ENCODE data around the gene GPR85. TPM values are rescaled to one million over a fixed set of nuclear protein-coding genes. Genes with fewer than 3 reads are reported as not detected.
A peak's percentile ranks its signal among the peaks of the same experiment; 100 is the strongest.
"Not testable (repeated sequence)": the region's sequence is repeated elsewhere in the genome, so short reads cannot be mapped to it uniquely, and the experiment has no call there.

GPR85 gene
- total and polyA plus RNA-seq, 5 donors from 2014 or later: not detected

DNA sequence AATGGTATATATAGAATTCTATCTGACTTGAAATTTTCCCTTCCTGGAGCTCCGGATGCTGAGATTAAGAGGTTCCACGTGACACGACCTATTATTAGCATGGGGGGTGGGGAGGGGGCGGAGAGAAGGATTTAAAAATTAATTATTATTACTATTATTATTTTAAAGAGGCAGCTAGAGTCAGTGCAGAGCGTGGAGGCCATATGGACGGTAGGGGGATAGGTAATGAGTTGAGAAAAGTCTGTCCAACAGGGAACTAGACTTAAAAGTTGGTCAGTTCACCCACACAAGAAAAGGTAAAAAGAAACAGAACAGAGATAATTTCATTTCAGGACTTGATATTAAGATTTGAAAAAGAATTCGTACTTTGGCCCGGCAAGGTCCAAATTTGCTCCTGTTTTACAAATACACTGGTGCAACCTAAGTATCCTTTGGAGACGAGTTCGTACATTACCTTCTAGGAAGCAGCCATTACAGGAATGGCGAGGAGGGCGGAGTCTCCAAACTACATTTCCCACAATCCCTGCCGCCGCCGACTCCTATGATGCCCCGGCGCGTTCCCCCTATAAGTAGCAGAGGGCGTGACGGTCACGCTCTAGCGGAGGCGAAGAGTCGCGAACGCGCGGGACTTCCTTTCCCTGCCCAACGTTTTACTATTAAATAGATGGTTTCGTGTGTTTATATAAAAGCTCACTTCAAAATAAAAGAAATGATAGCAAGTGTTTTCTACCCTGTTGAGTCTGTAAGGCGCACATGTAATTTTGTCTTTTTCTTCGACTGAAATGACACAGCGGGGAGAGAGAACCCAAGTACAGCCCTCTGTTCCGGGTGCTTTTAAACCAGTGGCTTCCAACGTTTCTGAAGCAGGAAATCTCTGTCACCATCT lies 31.7 kb upstream of the GPR85 start, which contains the start of gene SMIM30:
TSS of gene SMIM30 (minus strand) at position 481 of the 886 bp plus-strand sequence. CDS start 976 bp downstream, outside the sequence.
- peaks cover 14% of the 10 kb centered on the region for H3K36me3 Mint-ChIP-seq
- peak within 1 kb of the TSS; percentile 84 for H3K27ac ChIP-seq (ENCODE audit: insufficient read depth, low read length, poor library complexity, severe bottlenecking)
- H3K36me3 ChIP-seq (ENCODE audit: control insufficient read depth, insufficient read depth, low read length): peaks cover 5% of the 10 kb centered on the region
- H3K4me3 ChIP-seq (ENCODE audit: low read depth, low read length): peak within 1 kb of the TSS; percentile 99
- ATAC-seq (ENCODE audit: low read depth in 2 of 2): peak; percentile 100
- H3K27ac Mint-ChIP-seq: peak within 1 kb of the TSS; percentile 96 to 98 (median 97)
- H3K4me1 Mint-ChIP-seq: peaks cover 19 to 35% (median 24%) of the 10 kb centered on the region in 4 donors
- H3K27me3 ChIP-seq (ENCODE audit: control insufficient read depth, insufficient read depth, low read length): no peaks in the 10 kb centered on the region
- no peaks in the 10 kb centered on the region for H3K9me3 ChIP-seq (ENCODE audit: control insufficient read depth in 2 of 2, low read length in 2 of 2)
- H3K4me1 ChIP-seq (ENCODE audit: control insufficient read depth, insufficient read depth, low read length, poor library complexity, severe bottlenecking): peaks cover 13% of the 10 kb centered on the region
- H3K27me3 Mint-ChIP-seq: peaks cover 6% of the 10 kb centered on the region
- peak within 1 kb of the TSS; percentile 88 to 99 (median 97) for H3K4me3 Mint-ChIP-seq
- DNase-seq: peak; percentile 79 to 95 (median 89)
- peaks cover 0 to 4% (median 0%) of the 10 kb centered on the region in 7 donors for H3K9me3 Mint-ChIP-seq

GRCh38 chr7:113117374-113117774 lies 30.7 kb upstream of the GPR85 start:
- H3K9me3 Mint-ChIP-seq; DNase-seq; H3K27me3 ChIP-seq (ENCODE audit: control insufficient read depth, insufficient read depth, low read length); H3K27me3 Mint-ChIP-seq; H3K36me3 ChIP-seq (ENCODE audit: control insufficient read depth, insufficient read depth, low read length); H3K9me3 ChIP-seq (ENCODE audit: control insufficient read depth in 2 of 2, low read length in 2 of 2); ATAC-seq (ENCODE audit: low read depth in 2 of 2); H3K27ac ChIP-seq (ENCODE audit: insufficient read depth, low read length, poor library complexity, severe bottlenecking): not testable (repeated sequence)
- Mint-ChIP-seq H3K4me3 (peak overlapping the region; percentile 51 to 96 (median 72)), H3K4me1 (peaks cover 21 to 35% (median 25%) of the 10 kb centered on the region in 4 donors), H3K36me3 (peaks cover 18% of the 10 kb centered on the region), H3K27ac (peak overlapping the region in 2 of 3 donors; percentile 65 to 97)
- Histone ChIP-seq H3K4me3 (ENCODE audit: low read depth, low read length) (peak overlapping the region; percentile 99), H3K4me1 (ENCODE audit: control insufficient read depth, insufficient read depth, low read length, poor library complexity, severe bottlenecking) (peaks cover 13% of the 10 kb centered on the region)

DNA sequence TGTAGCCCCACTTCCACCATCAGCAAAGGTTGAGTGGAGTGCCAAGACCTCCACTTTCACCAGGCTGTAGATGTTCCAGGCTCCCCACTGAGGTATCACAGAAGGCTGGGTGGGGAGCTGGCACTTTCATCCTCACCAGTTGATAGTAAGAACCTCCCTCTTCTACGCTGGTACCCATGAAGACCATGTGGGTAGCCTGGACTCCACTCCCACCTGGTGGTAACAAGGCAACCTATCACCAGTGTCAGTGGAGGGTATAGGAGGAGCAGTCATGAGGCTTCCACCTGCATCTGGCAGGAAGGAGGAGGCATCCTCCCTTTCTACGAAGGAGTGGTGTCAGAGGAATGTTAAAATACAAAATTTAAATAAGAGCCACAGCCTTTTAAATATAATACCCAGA lies 27.3 kb upstream of the GPR85 start:
- peaks cover 5% of the 10 kb centered on the region for H3K36me3 ChIP-seq (ENCODE audit: control insufficient read depth, insufficient read depth, low read length)
- H3K27ac ChIP-seq (ENCODE audit: insufficient read depth, low read length, poor library complexity, severe bottlenecking): no peak overlapping the region
- peaks cover 19 to 23% (median 21%) of the 10 kb centered on the region in 4 donors for H3K4me1 Mint-ChIP-seq
- H3K27ac Mint-ChIP-seq: no peak overlapping the region
- peaks cover 8% of the 10 kb centered on the region for H3K27me3 Mint-ChIP-seq
- peak in 1 of 3 donors; percentile 14 for DNase-seq
- H3K4me3 ChIP-seq (ENCODE audit: low read depth, low read length): no peak overlapping the region
- no peaks in the 10 kb centered on the region for H3K9me3 ChIP-seq (ENCODE audit: control insufficient read depth in 2 of 2, low read length in 2 of 2)
- H3K27me3 ChIP-seq (ENCODE audit: control insufficient read depth, insufficient read depth, low read length): no peaks in the 10 kb centered on the region
- ATAC-seq (ENCODE audit: low read depth in 2 of 2): no peak
- H3K4me1 ChIP-seq (ENCODE audit: control insufficient read depth, insufficient read depth, low read length, poor library complexity, severe bottlenecking): peaks cover 11% of the 10 kb centered on the region
- H3K4me3 Mint-ChIP-seq: no peak overlapping the region
- peaks cover 21% of the 10 kb centered on the region for H3K36me3 Mint-ChIP-seq
- H3K9me3 Mint-ChIP-seq: peaks cover 0 to 3% (median 0%) of the 10 kb centered on the region in 7 donors

DNA sequence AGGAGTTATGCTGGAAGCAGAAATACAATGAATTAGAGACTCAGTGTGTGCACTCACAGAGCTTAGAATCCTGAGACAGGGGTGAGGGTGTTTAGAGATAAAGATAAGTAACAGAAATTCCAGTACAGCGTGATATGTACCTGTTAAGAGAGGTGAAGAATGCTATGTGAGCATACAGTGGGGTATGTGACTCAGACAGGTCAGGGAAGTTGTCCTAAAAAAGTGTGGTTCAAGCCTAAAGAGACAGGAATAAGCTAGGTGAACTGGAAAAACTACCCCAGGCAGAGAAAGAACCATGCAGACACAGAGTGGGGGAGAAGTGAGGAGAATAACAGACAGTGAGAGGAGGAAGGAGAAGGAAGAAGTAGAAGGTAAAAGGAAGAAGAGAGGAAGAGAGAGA lies 23.1 kb upstream of the GPR85 start:
- peaks cover 12% of the 10 kb centered on the region for H3K36me3 Mint-ChIP-seq
- ATAC-seq (ENCODE audit: low read depth in 2 of 2): no peak
- peak overlapping the region in 1 of 3 donors; percentile 84 for H3K27ac Mint-ChIP-seq
- peaks cover 4% of the 10 kb centered on the region for H3K27me3 Mint-ChIP-seq
- Histone ChIP-seq H3K4me3 (ENCODE audit: low read depth, low read length) (no peak overlapping the region), H3K9me3 (ENCODE audit: control insufficient read depth in 2 of 2, low read length in 2 of 2) (no peaks in the 10 kb centered on the region), H3K4me1 (ENCODE audit: control insufficient read depth, insufficient read depth, low read length, poor library complexity, severe bottlenecking) (no peaks in the 10 kb centered on the region), H3K27me3 (ENCODE audit: control insufficient read depth, insufficient read depth, low read length) (no peaks in the 10 kb centered on the region), H3K36me3 (ENCODE audit: control insufficient read depth, insufficient read depth, low read length) (no peaks in the 10 kb centered on the region), H3K27ac (ENCODE audit: insufficient read depth, low read length, poor library complexity, severe bottlenecking) (no peak overlapping the region)
- H3K9me3 Mint-ChIP-seq: peaks cover 0 to 2% (median 0%) of the 10 kb centered on the region in 7 donors
- H3K4me3 Mint-ChIP-seq: no peak overlapping the region
- H3K4me1 Mint-ChIP-seq: peaks cover 4 to 9% (median 6%) of the 10 kb centered on the region in 4 donors
- no peak for DNase-seq

GRCh38 chr7:113100121-113100603 lies 13.5 kb upstream of the GPR85 start:
- H3K27me3 Mint-ChIP-seq: peaks cover 22% of the 10 kb centered on the region
- no peaks in the 10 kb centered on the region for H3K36me3 ChIP-seq (ENCODE audit: control insufficient read depth, insufficient read depth, low read length)
- ATAC-seq (ENCODE audit: low read depth in 2 of 2): no peak
- DNase-seq: no peak
- no peak overlapping the region for H3K4me3 ChIP-seq (ENCODE audit: low read depth, low read length)
- no peaks in the 10 kb centered on the region for H3K4me1 ChIP-seq (ENCODE audit: control insufficient read depth, insufficient read depth, low read length, poor library complexity, severe bottlenecking)
- H3K27ac Mint-ChIP-seq: no peak overlapping the region
- H3K9me3 Mint-ChIP-seq: no peaks in the 10 kb centered on the region
- no peak overlapping the region for H3K27ac ChIP-seq (ENCODE audit: insufficient read depth, low read length, poor library complexity, severe bottlenecking)
- peaks cover 2% of the 10 kb centered on the region for H3K27me3 ChIP-seq (ENCODE audit: control insufficient read depth, insufficient read depth, low read length)
- no peaks in the 10 kb centered on the region for H3K9me3 ChIP-seq (ENCODE audit: control insufficient read depth in 2 of 2, low read length in 2 of 2)
- no peak overlapping the region for H3K4me3 Mint-ChIP-seq
- H3K36me3 Mint-ChIP-seq: no peaks in the 10 kb centered on the region
- H3K4me1 Mint-ChIP-seq: no peaks in the 10 kb centered on the region

GRCh38 chr7:113099284-113099919 lies 12.8 kb upstream of the GPR85 start:
- Histone ChIP-seq H3K9me3 (ENCODE audit: control insufficient read depth in 2 of 2, low read length in 2 of 2) (no peaks in the 10 kb centered on the region), H3K36me3 (ENCODE audit: control insufficient read depth, insufficient read depth, low read length) (no peaks in the 10 kb centered on the region), H3K27me3 (ENCODE audit: control insufficient read depth, insufficient read depth, low read length) (peaks cover 2% of the 10 kb centered on the region), H3K4me1 (ENCODE audit: control insufficient read depth, insufficient read depth, low read length, poor library complexity, severe bottlenecking) (no peaks in the 10 kb centered on the region), H3K27ac (ENCODE audit: insufficient read depth, low read length, poor library complexity, severe bottlenecking) (no peak overlapping the region), H3K4me3 (ENCODE audit: low read depth, low read length) (no peak overlapping the region)
- Mint-ChIP-seq H3K27me3 (peaks cover 22% of the 10 kb centered on the region), H3K4me1 (no peaks in the 10 kb centered on the region), H3K4me3 (no peak overlapping the region), H3K27ac (no peak overlapping the region), H3K9me3 (no peaks in the 10 kb centered on the region), H3K36me3 (no peaks in the 10 kb centered on the region)
- ATAC-seq (ENCODE audit: low read depth in 2 of 2) (no peak), DNase-seq (no peak)

DNA sequence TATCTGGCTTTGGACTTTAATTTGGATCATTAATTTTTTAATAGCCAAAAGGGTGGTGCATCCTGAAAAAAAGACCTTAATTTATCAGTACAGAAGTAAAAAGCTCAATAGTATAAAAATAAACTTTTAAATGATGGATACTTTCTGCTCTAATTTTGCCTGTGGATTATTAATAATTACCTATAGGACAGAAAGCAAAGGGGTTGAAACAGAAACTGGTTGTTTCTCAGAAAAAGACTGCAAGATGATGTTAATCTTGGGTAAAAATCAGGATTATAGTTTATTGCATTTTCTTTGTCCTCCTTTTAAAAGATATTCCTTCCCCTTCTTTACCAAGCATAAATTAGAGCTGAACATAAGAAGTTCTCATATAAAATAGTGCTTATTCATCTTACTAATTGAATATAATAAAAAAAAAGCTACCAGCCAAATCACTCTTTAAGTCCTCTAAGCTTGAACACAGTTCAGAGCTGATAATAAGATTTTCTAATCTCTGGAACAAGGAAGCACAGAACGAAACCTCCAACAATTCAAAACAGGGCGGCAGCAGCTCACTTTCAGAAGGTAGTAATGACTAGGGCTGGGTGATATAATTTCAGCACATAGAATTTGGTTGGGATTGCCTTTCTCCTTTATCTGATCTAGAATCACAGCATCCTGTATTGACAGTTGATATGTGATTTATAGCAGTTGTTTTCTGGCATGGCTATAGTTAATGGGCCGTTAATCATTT lies 8.1 kb upstream of the GPR85 start:
- Mint-ChIP-seq H3K27me3 (peaks cover 8% of the 10 kb centered on the region), H3K9me3 (peaks cover 0 to 5% (median 0%) of the 10 kb centered on the region in 7 donors), H3K36me3 (no peaks in the 10 kb centered on the region), H3K4me3 (no peak overlapping the region), H3K4me1 (no peaks in the 10 kb centered on the region), H3K27ac (no peak overlapping the region)
- Histone ChIP-seq H3K27me3 (ENCODE audit: control insufficient read depth, insufficient read depth, low read length) (peaks cover 2% of the 10 kb centered on the region), H3K4me1 (ENCODE audit: control insufficient read depth, insufficient read depth, low read length, poor library complexity, severe bottlenecking) (no peaks in the 10 kb centered on the region), H3K36me3 (ENCODE audit: control insufficient read depth, insufficient read depth, low read length) (no peaks in the 10 kb centered on the region), H3K9me3 (ENCODE audit: control insufficient read depth in 2 of 2, low read length in 2 of 2) (no peaks in the 10 kb centered on the region), H3K27ac (ENCODE audit: insufficient read depth, low read length, poor library complexity, severe bottlenecking) (no peak overlapping the region), H3K4me3 (ENCODE audit: low read depth, low read length) (no peak overlapping the region)
- no peak for ATAC-seq (ENCODE audit: low read depth in 2 of 2)
- no peak for DNase-seq
